Peyer's patch (tissue), 4 donors: ENCODE data around the gene SORL1. TPM values are rescaled to one million over a fixed set of nuclear protein-coding genes. Genes with fewer than 3 reads are reported as not detected.

Experiments used
- DNase-seq, 3 donors: peaks; one replicate each; pipeline ENCODE4 v3.0.0-alpha.2; 2017 to 2019
- H3K27ac ChIP-seq, 4 donors: fragments of 200-600 bp; sonication (generic); one replicate each; pipeline ENCODE4 v1.5.1; 2016 to 2019
- H3K27me3 ChIP-seq, 2 donors: fragments of 200-600 bp; sonication (generic); one replicate each; pipeline ENCODE4 v1.5.1; 2019
- H3K36me3 ChIP-seq, 3 donors: fragments of 200-600 bp; sonication (generic); one replicate each; pipeline ENCODE4 v1.5.1; 2016 to 2019
- H3K4me1 ChIP-seq, 4 donors: fragments of 200-600 bp; sonication (generic); one replicate each; pipeline ENCODE4 v1.5.1; 2016 to 2019
- H3K4me3 ChIP-seq, 4 donors: fragments of 200-600 bp; sonication (generic); 1 replicate in 3 of 4; 2 replicates in 1 of 4; pipeline ENCODE4 v1.5.1; 2016 to 2019; ENCODE audit warnings: mild to moderate bottlenecking in 1 of 4
- H3K9me3 ChIP-seq, 4 donors: fragments of 200-600 bp; sonication (generic); one replicate each; pipeline ENCODE4 v1.5.1; 2016 to 2019; ENCODE audit warnings: mild to moderate bottlenecking in 1 of 4
- POLR2A ChIP-seq, 2 donors: fragments of 450-650 bp; IDR thresholded peaks; one replicate each; pipeline ENCODE4 v1.5.1; 2017; ENCODE audit warnings: antibody characterized with exemption in 2 of 2, mild to moderate bottlenecking in 2 of 2, moderate library complexity in 2 of 2
- total RNA-seq, 4 donors: library from RNA; depleted of rRNA; stranded (reverse); fragments of >200 nt; gene quantifications; one replicate each; pipeline ENCODE4 v1.1.0, GENCODE V29; 2016
- TF ChIP-seq, protein P1 (sequence below), 6 experiments: fragments of 450-650 bp in 4 of 6; fragments of 200-600 bp in 2 of 6; sonication (generic) in 1 of 6; IDR thresholded peaks; one replicate each; pipeline ENCODE4 v1.5.1; 2017 to 2019; ENCODE audit warnings: antibody characterized with exemption in 6 of 6, mild to moderate bottlenecking in 3 of 6, moderate library complexity in 1 of 6

Gene SORL1
- total RNA-seq, 4 donors from 2014 or later, result 52.0 to 282 (median 191) TPM

DNA sequence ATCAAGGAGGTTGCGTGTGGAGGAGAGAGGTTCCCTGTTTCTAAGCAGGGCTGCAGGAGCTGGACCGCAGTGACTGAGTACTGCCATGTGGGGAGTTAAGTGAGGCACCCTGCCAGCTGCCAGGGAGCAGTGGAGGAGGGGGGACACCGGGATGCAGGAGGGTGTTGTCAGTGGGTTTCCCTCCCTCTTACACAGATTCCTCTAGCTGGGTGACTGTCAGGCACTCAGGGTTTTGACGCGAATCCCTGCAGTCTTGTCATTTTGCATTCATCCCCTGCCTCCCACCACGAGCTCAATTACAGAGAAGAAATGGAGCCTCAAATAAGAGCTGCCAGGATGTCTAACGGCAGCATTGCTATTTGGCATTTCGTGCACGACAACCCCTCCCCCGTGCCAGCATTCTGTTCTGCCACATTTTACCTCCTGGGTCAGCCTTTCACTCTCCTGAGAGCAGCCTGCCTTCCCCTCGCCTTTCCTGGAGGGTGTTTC, 120.5 kb downstream of the SORL1 start:
- H3K36me3 ChIP-seq, result peaks cover 0 to 77% (median 0%) of the 10 kb centered on the region in 3 donors
- H3K4me1 ChIP-seq, result no peaks in the 10 kb centered on the region
- H3K9me3 ChIP-seq, result no peaks in the 10 kb centered on the region
- no peak overlapping the region for H3K4me3 ChIP-seq
- DNase-seq, result no peak
- no peaks in the 10 kb centered on the region for H3K27me3 ChIP-seq
- TF ChIP-seq POLR2A (IDR thresholded peaks at IDR 0.05), result no peak
- TF ChIP-seq, protein P1, sequence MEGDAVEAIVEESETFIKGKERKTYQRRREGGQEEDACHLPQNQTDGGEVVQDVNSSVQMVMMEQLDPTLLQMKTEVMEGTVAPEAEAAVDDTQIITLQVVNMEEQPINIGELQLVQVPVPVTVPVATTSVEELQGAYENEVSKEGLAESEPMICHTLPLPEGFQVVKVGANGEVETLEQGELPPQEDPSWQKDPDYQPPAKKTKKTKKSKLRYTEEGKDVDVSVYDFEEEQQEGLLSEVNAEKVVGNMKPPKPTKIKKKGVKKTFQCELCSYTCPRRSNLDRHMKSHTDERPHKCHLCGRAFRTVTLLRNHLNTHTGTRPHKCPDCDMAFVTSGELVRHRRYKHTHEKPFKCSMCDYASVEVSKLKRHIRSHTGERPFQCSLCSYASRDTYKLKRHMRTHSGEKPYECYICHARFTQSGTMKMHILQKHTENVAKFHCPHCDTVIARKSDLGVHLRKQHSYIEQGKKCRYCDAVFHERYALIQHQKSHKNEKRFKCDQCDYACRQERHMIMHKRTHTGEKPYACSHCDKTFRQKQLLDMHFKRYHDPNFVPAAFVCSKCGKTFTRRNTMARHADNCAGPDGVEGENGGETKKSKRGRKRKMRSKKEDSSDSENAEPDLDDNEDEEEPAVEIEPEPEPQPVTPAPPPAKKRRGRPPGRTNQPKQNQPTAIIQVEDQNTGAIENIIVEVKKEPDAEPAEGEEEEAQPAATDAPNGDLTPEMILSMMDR (IDR thresholded peaks at IDR 0.05), result no peak
- no peak overlapping the region for H3K27ac ChIP-seq

DNA sequence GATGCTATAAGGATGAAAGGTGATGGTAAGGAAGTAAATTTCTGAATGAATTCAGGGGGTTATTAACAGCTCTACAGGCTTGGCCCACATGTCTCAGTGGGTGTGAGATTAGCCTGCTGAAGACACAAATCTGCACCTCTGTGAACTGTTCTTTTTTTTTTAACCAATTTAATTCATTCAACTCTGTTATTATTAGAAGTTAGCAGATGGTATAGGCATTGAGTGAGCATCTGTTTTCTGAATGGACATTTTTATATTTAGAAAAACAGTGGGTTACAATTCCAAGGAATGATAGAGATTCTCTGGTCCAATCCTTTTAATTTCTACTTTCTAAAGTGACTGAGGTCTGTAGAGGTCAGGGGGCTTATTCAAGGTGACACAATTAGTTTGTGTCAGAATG, 122.7 kb downstream of the SORL1 start:
- Histone ChIP-seq H3K9me3 (no peaks in the 10 kb centered on the region), H3K36me3 (peaks cover 0 to 76% (median 0%) of the 10 kb centered on the region in 3 donors), H3K27me3 (no peaks in the 10 kb centered on the region), H3K4me3 (no peak overlapping the region), H3K4me1 (no peaks in the 10 kb centered on the region), H3K27ac (no peak overlapping the region)
- DNase-seq, result no peak
- TF ChIP-seq, protein P1 (IDR thresholded peaks at IDR 0.05), result no peak
- TF ChIP-seq POLR2A (IDR thresholded peaks at IDR 0.05), result no peak

DNA sequence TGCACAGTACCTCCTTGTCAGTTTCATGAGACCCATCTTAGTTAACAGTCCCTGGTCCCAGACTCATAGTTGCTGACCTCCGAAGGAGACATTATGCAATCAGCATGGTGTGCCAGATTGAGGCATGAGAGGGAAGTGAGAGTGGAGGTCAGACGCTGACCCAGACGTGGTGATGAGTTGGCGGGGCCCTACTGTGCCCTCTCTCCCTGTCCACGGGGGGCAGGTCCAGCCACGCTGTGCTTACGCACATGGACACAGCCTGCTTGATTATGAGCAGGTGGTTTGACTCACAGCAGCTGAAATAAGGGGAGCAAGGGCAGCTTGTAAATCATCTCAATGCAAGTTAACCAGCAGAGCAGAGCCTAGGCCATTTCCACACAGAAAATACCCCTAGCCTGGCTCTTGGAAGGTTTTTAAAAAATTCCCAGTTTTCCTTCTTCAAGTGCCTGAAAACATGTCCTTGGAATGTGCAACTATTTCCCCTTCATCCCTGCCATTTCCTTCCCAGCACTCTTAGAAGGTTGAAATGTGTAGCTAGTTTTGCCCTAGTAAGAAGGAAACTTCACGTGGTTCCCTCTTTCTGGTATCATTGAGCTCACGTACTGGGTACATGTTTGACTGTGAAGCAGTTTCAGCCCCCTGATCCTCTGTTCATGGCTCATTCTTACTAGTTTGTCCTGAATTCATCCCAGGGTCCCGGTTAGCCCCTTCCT, 123.3 kb downstream of the SORL1 start:
- TF ChIP-seq, protein P1 (IDR thresholded peaks at IDR 0.05), result no peak
- TF ChIP-seq POLR2A (IDR thresholded peaks at IDR 0.05), result no peak
- H3K4me3 ChIP-seq, result no peak overlapping the region
- H3K27me3 ChIP-seq, result no peaks in the 10 kb centered on the region
- H3K27ac ChIP-seq, result no peak overlapping the region
- peak in 2 of 3 donors; percentile 32 to 71 for DNase-seq
- H3K36me3 ChIP-seq, result peaks cover 0 to 70% (median 0%) of the 10 kb centered on the region in 3 donors
- H3K4me1 ChIP-seq, result no peaks in the 10 kb centered on the region
- no peaks in the 10 kb centered on the region for H3K9me3 ChIP-seq

DNA sequence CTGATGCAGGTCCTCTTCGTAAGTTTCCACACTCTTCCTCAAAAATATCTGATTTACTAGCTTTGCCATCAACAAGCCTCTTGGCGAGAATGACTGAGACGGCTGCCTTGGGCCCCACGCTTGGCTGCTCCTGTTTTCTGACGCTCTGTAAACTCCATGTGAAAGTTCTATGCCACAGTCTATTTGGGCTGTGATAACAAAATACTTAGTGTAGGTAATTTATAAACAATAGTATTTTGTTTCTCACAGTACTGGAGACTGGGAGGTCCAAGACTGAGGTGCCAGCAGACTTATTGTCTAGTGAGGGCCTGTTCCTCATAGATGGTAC, 123.8 kb downstream of the SORL1 start:
- Histone ChIP-seq H3K27me3 (no peaks in the 10 kb centered on the region), H3K27ac (no peak overlapping the region), H3K36me3 (peaks cover 0 to 65% (median 0%) of the 10 kb centered on the region in 3 donors), H3K9me3 (no peaks in the 10 kb centered on the region), H3K4me3 (no peak overlapping the region), H3K4me1 (no peaks in the 10 kb centered on the region)
- DNase-seq, result no peak
- TF ChIP-seq, protein P1 (IDR thresholded peaks at IDR 0.05), result no peak
- TF ChIP-seq POLR2A (IDR thresholded peaks at IDR 0.05), result no peak

DNA sequence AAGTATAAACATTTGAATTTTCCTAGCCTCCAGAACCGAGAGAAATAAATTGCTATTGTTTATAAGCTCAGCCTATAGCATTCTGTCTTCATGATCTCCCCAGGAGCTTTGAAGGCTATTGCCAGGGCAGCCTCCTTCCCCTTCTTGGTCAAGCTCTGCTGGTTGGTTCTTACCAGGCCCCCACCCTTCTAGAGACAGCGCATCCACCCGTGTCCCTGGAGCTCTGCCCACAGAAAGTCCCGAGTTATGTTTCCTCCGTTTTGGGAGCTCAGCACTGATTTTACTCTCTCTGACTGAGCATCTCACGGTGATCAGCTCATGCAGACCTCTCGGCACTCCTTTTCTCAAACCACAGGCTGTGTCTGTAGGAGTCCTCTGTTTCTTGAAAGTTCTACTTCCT, 124.4 kb downstream of the SORL1 start:
- peaks cover 0 to 59% (median 0%) of the 10 kb centered on the region in 3 donors for H3K36me3 ChIP-seq
- TF ChIP-seq POLR2A (IDR thresholded peaks at IDR 0.05), result no peak
- TF ChIP-seq, protein P1 (IDR thresholded peaks at IDR 0.05), result no peak
- H3K4me1 ChIP-seq, result no peaks in the 10 kb centered on the region
- no peaks in the 10 kb centered on the region for H3K27me3 ChIP-seq
- H3K4me3 ChIP-seq, result no peak overlapping the region
- DNase-seq, result no peak
- H3K27ac ChIP-seq, result no peak overlapping the region
- H3K9me3 ChIP-seq, result no peaks in the 10 kb centered on the region
